Dermis microvascular lymphatic vessel endothelial cell (primary cell): ENCODE data around the gene HOXC6. TPM values are rescaled to one million over a fixed set of nuclear protein-coding genes. Genes with fewer than 3 reads are reported as not detected.

Experiments
- DNase-seq, 2 donors: peaks; one replicate each; pipeline versions ENCODE4 v3.0.0 to v3.0.0-alpha.2; 2010; ENCODE audit warnings: low read depth in 2 of 2
- total RNA-seq: library from RNA; depleted of rRNA; stranded (reverse); fragments of >200 nt; gene quantifications from 2 replicates; pipeline ENCODE4 v1.2.1, GENCODE V29; 2014

The HOXC6 gene
- total RNA-seq = 0.13 TPM in 1 of 2 replicates, not detected in the other

- no peak for DNase-seq
These were observed at the start of gene HOXC6 for GRCh38 chr12:54028314-54029201. HOXC6 (plus strand) TSS chr12:54028440; CDS start chr12:54028522, 82 bp downstream.

DNA sequence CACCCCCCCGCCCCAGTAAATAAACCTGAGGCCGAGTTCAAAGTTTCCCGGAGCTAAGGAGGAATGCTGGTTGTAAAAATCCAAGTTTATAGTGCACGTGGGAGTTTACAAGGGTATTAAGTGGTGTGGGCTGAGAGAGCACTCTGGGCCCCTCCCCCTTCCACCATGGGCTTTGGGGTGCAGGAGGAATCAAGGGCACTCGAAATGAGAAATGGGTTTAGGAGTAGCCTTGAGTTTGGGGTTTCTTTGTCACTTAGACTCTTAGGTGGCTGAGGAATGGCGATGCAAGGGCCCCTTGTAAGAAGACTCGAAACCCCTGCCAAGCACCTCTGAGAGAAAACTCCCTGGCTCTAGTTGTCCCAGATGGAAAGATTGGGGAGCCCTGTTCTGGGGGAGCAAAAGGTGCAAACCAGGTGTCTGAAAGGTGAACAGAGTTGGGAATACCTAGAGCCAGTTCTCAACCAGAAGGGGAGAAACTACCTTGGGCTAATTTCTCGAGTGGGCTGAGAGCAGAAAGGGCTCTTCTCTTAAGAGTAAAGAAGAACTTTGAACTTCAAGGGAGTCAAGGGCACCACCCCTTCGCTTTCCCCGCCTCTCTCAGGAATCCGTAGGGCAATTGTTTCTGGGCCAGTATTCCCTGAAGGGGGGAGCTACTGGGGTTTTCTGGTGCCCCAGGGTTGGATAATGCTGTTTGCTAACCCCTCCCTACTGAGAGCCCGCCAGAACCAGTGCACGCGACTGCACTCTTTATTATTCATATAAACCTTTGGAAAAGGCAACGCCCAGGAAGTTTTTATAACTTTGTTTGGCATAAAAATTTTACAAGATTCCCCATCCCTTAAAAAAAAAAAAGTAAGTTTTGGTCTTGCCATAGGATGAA is 49.5 kb upstream of the HOXC6 start:
- no peak for DNase-seq

DNA sequence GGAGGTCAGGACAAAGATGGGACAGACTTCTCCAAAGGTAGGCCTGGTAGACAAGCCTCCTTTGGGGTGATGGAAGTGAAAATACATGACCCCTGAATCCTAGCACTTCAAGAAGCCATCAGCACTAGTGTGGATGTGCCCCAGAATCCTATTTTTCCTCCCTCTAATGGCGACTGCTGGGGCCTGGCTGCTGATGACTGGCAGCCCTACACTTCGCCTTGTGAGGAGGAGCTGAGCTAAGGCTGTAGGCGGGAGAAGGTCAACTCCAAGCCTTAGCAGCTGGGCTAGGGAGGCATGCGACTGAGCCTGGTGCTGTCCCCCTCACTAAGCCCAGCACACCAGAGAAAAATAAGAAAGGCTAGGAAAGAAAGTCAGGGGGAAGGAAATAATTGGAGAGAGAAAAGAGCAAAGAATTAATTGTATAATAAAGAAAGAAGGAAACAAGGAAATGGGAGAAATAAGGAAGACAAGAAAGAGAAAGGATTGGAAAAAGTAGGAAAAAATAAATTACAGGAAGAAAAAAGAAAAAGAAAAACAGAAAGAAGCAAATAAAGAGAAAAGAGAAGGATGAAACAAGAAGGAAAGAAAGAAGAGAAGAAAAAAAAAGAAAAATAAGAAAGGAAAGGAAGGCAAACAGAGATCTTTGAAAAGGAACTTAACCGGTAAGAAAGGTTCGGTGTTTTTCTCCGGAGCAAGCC is 48.0 kb upstream of the HOXC6 start:
- DNase-seq = no peak

GRCh38 chr12:53980802-53981496 is 47.3 kb upstream of the HOXC6 start:
- DNase-seq = no peak

GRCh38 chr12:53981634-53982565 is 46.3 kb upstream of the HOXC6 start:
- DNase-seq = no peak

DNA sequence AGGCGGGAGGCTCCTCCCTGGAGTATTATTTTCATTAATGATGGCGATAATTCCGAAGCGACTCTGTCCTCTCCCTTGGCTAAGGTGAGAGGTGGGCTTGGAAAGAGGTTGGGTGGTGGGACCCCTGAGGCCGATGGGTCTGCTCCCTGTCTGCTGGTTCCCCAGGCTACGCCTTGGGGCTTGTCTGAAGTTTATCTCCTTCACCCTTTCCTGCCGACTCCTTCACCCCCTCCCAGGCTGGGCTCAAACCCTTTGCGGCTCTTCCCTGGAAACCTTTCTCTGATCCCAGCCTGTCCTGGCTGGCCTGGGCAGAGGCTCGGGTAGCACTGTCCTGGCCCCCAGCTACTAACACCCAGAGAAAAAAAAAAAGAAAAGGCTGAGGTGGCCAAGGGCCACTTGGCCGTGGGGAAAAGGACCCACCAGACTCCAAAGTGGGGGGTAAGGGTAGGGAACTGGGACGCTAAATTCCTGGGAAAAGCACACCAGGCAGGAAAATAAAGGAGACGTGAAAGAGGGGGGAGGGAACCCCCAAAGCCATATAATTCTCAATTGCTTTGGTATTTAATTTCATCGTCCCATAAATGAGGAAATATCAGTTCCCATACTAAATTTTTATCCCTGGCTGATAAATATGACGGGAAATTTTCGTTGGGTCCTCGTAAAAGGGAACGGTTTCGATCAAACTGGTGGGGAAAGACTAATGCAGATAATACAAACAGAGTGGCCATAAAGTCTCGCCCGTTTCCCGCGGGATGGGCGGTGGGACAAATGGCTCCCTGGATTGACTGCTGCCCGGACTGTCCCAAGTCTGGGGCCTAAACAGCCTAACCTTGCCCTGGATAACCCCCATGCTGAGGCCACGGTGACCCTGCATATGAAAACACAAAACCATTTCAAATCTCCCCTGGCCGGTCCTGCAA is 45.3 kb upstream of the HOXC6 start:
- DNase-seq = no peak

- DNase-seq = no peak
These were observed 44.7 kb upstream of the HOXC6 start for GRCh38 chr12:53983568-53983949.

DNA sequence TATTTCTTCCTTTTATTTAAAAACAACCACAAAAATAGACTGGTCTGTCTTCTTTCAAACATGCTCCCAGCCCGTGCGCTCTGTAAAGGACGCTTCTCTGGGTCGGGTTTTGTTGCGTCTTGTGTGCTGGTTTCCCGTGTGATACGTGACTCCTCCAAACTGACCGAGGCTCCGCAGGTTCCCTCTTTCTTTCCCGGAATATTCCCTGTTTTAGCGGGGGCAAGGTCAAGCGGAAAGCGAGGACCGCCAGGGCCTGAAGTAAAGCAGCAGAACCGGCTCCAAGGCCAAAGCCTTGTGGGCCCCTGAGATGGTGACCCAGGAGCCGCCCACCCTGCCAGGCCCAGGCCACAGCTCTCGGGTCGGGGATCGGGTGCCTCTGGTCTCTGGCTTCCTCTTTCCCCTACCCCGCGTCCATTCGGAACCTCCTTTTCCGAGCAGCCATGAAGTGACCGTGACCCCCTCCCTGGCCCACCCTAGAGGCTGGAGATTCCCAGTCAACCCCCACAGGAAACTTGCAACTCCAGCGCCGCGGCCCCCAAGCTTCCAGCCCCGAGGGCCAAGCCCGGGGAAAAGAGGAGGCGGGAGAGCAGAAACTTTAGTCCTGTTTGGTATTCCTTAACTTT is 44.2 kb upstream of the HOXC6 start:
- DNase-seq = no peak

- peak; percentile 80 to 83 for DNase-seq
These were observed 43.1 kb upstream of the HOXC6 start, which contains the start of gene HOXC10 for GRCh38 chr12:53984901-53985691. HOXC10 (plus strand) TSS chr12:53985146; CDS start chr12:53985260, 114 bp downstream.

GRCh38 chr12:53985692-53985993 is 42.6 kb upstream of the HOXC6 start:
- no peak for DNase-seq

- no peak for DNase-seq
These were observed 42.1 kb upstream of the HOXC6 start for GRCh38 chr12:53985994-53986685.

DNA sequence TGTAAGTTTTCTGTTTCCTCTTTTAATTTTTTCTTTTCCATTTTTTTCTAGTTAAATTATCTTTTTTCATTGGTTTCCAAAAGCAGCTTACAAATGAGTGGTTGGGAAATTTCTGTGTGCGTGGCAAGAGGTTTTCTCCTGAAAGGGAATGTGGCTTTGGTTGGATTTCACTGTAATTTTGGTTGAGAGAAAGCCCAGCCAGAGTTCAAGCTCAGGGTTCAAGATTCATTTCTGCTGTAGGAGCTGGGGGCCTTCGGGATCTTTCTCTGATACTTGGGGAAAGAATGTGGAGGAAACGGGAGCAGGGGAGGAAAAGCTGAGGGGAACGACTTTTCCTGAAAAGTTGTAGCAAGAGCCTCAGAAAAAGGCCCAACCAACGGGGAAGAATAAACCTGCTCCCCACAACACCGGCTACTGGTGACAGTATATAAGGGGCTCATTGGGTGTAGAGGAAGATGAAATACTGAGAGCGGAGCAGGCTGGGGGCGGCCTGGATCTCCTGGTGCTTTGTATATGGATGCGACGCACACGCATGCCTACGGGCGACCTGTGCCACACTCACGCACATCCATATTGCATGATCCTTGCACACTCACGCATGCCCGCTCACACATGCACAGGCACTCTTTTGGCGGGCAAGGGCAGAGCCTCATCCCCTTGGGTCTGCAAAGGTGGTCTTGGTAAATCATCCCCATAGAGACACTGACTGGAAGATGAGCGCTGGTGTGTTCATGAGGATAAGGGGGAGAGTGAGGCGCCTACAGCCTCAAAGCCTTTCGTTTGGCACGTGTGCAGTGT is 41.4 kb upstream of the HOXC6 start:
- DNase-seq = no peak

- no peak for DNase-seq
These were observed 40.4 kb upstream of the HOXC6 start for GRCh38 chr12:53987787-53988230.

- no peak for DNase-seq
These were observed 39.6 kb upstream of the HOXC6 start for GRCh38 chr12:53988541-53989226.
